ENCODE data around the gene COL6A5.

Gene COL6A5

GRCh38 chr3:130490241-130490640 lies 144.8 kb downstream of the COL6A5 start:
- no peaks in the 10 kb centered on the region for H3K27me3 ChIP-seq (ENCODE audit: insufficient read depth, low read length)
- no peak overlapping the region for H3K9ac ChIP-seq (ENCODE audit: low read length)
- H3K9me3 ChIP-seq (ENCODE audit: low read length) = no peaks in the 10 kb centered on the region
- TF ChIP-seq EZH2 (IDR thresholded peaks at IDR 0.05; ENCODE audit: borderline replicate concordance, low read length) (no peak), CTCF (IDR thresholded peaks at IDR 0.05; ENCODE audit: low read length) (no peak)
- no peak overlapping the region for H3K4me2 ChIP-seq (ENCODE audit: low read length)
- H3K36me3 ChIP-seq (ENCODE audit: insufficient read depth, low read length) = no peaks in the 10 kb centered on the region
- H3K4me1 ChIP-seq (ENCODE audit: insufficient read depth, low read length, severe bottlenecking) = no peaks in the 10 kb centered on the region
- no peak overlapping the region for H2AFZ ChIP-seq (ENCODE audit: low read length)
- H3K27ac ChIP-seq (ENCODE audit: low read depth, low read length, poor library complexity, severe bottlenecking) = no peak overlapping the region
- no peak overlapping the region for H3K4me3 ChIP-seq (ENCODE audit: low read depth, low read length, poor library complexity, severe bottlenecking)
- H4K20me1 ChIP-seq (ENCODE audit: insufficient read depth, low read length) = no peaks in the 10 kb centered on the region
- H3K79me2 ChIP-seq (ENCODE audit: insufficient read depth, low read length) = no peaks in the 10 kb centered on the region
- no peaks in the 10 kb centered on the region for H3K9me2 ChIP-seq (ENCODE audit: low read depth, low read length)
- H3F3A ChIP-seq (ENCODE audit: insufficient read depth, low read length) = no peaks in the 10 kb centered on the region

GRCh38 chr3:130491431-130491830 lies 146.0 kb downstream of the COL6A5 start:
- H3K4me3 ChIP-seq (ENCODE audit: low read depth, low read length, poor library complexity, severe bottlenecking) = no peak overlapping the region

GRCh38 chr3:130504701-130505100 lies 159.2 kb downstream of the COL6A5 start:
- no peak overlapping the region for H2AFZ ChIP-seq (ENCODE audit: low read length)
- H3K9me2 ChIP-seq (ENCODE audit: low read depth, low read length) = no peaks in the 10 kb centered on the region
- no peak overlapping the region for H3K27ac ChIP-seq (ENCODE audit: low read depth, low read length, poor library complexity, severe bottlenecking)
- no peak overlapping the region for H3K4me2 ChIP-seq (ENCODE audit: low read length)
- TF ChIP-seq CTCF (IDR thresholded peaks at IDR 0.05; ENCODE audit: low read length) = no peak
- TF ChIP-seq EZH2 (IDR thresholded peaks at IDR 0.05; ENCODE audit: borderline replicate concordance, low read length) = no peak
- no peaks in the 10 kb centered on the region for H3K9me3 ChIP-seq (ENCODE audit: low read length)
- no peaks in the 10 kb centered on the region for H3K79me2 ChIP-seq (ENCODE audit: insufficient read depth, low read length)
- no peaks in the 10 kb centered on the region for H3K4me1 ChIP-seq (ENCODE audit: insufficient read depth, low read length, severe bottlenecking)
- H3K36me3 ChIP-seq (ENCODE audit: insufficient read depth, low read length) = no peaks in the 10 kb centered on the region
- no peak overlapping the region for H3K9ac ChIP-seq (ENCODE audit: low read length)
- H3F3A ChIP-seq (ENCODE audit: insufficient read depth, low read length) = no peaks in the 10 kb centered on the region
- H3K4me3 ChIP-seq (ENCODE audit: low read depth, low read length, poor library complexity, severe bottlenecking) = no peak overlapping the region
- no peaks in the 10 kb centered on the region for H4K20me1 ChIP-seq (ENCODE audit: insufficient read depth, low read length)
- H3K27me3 ChIP-seq (ENCODE audit: insufficient read depth, low read length) = no peaks in the 10 kb centered on the region

More at GRCh38 chr3:130491431-130491830, 146.0 kb downstream of the COL6A5 start:
- no peak overlapping the region for H3K27ac ChIP-seq (ENCODE audit: low read depth, low read length, poor library complexity, severe bottlenecking)
- H3K27me3 ChIP-seq (ENCODE audit: insufficient read depth, low read length) = no peaks in the 10 kb centered on the region
- H3K9ac ChIP-seq (ENCODE audit: low read length) = no peak overlapping the region
- no peaks in the 10 kb centered on the region for H3K4me1 ChIP-seq (ENCODE audit: insufficient read depth, low read length, severe bottlenecking)
- H3K36me3 ChIP-seq (ENCODE audit: insufficient read depth, low read length) = no peaks in the 10 kb centered on the region
- H4K20me1 ChIP-seq (ENCODE audit: insufficient read depth, low read length) = no peaks in the 10 kb centered on the region
- H3K4me2 ChIP-seq (ENCODE audit: low read length) = no peak overlapping the region
- no peaks in the 10 kb centered on the region for H3K9me3 ChIP-seq (ENCODE audit: low read length)
- no peaks in the 10 kb centered on the region for H3F3A ChIP-seq (ENCODE audit: insufficient read depth, low read length)
- no peaks in the 10 kb centered on the region for H3K9me2 ChIP-seq (ENCODE audit: low read depth, low read length)
- no peak for TF ChIP-seq EZH2 (IDR thresholded peaks at IDR 0.05; ENCODE audit: borderline replicate concordance, low read length)
- TF ChIP-seq CTCF (IDR thresholded peaks at IDR 0.05; ENCODE audit: low read length) = no peak
- H3K79me2 ChIP-seq (ENCODE audit: insufficient read depth, low read length) = no peaks in the 10 kb centered on the region
- no peak overlapping the region for H2AFZ ChIP-seq (ENCODE audit: low read length)

All from OCI-LY1 (cell line).